GDM1 (cell line): ENCODE measurements around the gene AUTS2.

Source experiments
- DNase-seq: peaks from one replicate; lab custom pipeline; 2025; lab: John Stamatoyannopoulos, UW

The AUTS2 gene

GRCh38 chr7:69687739-69688433, 89.6 kb downstream of the AUTS2 start:
- no peak for DNase-seq

DNA sequence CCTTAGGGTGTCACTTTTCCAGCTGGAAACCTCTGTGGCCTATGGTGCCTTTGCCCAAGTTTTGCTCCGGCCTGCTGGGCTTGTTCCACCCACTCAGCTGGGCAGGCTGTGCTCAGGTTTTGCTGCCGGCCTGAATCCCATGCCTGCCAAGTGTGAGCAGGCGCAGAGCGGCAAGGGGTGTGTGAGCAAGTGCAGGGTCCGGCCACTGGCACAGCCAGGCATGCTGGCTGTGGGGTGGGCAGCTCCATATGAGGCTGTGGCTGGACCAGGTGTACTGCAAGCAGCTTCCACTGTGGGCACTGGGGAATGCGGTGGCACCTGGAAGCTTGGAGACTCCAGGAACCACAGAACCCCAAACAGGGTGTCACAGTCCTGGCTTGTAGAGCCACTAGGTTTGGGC, 92.1 kb downstream of the AUTS2 start:
- no peak for DNase-seq

DNA sequence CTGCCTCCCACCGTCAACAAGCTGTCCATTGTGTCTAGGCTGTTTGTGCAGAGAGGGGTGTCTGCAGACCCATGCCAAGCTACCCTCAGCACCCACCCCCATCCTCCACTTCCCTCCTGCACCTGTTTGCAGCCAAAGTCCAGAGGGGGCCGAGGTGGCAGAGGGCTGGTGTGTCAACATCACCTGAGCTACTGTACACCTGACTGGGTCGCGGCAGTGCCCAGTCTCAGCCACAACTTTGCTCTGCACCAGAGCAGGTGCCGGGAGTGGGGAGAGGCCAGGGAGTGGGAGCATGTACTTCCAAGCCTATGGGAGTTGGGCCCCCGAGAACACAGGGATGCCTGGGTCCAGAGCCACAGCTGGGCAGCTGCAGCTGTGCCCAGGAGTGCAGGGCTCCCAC, 93.1 kb downstream of the AUTS2 start:
- DNase-seq = no peak

GRCh38 chr7:69691734-69692133, 93.5 kb downstream of the AUTS2 start:
- no peak for DNase-seq

GRCh38 chr7:69692611-69693010, 94.3 kb downstream of the AUTS2 start:
- no peak for DNase-seq

- DNase-seq = no peak
Measured at GRCh38 chr7:69693042-69693441, 94.8 kb downstream of the AUTS2 start.

GRCh38 chr7:69696054-69696591, 97.8 kb downstream of the AUTS2 start:
- DNase-seq = peak; percentile 72

DNA sequence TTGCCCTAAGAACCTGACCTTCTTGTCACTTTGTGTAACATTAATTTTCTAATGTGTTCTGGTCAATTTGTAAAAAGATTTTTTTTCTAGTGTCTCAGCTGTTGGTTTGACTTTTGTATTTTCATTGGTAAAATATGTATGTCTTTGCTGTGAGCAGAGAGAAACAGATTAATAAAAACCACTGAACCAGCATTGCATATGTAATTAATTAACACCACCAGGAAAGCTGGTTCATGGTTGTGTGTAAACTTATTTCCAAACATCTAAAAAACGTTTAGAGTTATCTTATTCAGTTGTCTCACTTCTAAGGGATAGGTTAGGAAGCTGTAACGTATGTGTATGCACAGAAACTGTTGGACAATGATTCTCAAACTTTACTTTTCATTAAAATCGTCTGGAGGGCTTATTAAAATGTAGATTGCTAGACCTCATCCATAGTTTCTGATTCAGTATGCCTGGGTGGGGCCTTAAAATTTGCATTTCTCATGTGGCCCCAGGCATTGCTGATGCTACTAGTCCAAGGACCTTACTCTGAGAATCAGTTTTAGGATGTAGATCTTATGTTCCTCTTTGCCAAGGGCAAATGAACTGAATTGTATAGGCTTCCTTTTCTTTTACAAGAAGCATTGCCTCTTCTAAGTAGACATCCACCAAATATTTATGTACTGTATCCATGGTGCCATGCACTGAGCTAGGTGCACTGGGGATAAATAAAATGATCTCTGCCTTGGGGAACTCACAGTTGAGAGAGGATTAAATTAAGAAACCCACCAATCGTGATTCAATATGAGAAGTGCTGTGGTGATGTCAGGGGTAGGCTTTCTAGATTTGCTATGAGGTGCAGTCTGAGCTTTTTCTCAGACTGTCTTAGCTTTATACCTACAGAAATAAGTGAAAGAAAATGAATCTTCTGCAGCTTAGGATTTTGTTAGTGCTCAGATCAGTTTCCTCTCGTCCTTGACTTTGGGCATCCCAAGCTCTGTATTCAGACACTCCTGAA, 98.7 kb downstream of the AUTS2 start:
- DNase-seq = no peak

GRCh38 chr7:69698109-69698825, 100.0 kb downstream of the AUTS2 start:
- no peak for DNase-seq

DNA sequence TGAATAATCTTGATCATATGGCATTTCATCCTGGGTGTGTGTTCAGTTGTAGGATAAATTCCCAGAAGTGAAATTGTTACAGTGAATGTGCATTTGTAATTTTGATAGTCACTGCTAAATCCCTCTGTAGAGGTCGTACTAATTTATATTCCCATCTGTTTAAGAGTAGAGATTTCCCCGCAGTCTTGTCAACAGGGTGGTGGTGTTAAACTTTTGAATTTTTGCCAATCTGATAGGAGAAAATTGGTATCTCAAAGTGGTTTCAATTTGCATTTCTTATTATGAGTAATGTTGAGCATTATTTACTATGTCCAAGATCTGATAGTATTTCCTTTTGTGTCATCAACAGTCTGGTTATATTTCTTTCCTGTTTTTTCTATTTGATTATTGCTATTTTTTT, 101.7 kb downstream of the AUTS2 start:
- DNase-seq = no peak

DNA sequence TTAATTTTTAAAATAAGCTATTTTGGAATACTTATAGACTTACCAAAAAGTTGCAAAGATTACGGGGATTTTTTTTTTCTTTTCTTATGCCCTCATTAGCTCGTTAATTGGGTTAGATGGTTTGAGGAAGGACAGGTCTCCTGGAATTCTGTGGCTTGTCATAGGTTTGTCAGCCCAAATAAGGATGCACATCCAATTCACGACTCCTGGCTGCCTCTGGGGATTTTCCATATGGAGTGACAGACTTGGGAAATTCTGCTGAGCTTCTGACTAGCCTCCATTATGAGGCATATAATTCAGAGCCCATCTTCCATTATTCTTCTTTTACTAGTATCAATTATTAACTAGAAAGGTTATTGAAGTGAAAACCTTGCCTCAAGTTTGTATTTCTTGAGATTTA, 102.1 kb downstream of the AUTS2 start:
- no peak for DNase-seq

DNA sequence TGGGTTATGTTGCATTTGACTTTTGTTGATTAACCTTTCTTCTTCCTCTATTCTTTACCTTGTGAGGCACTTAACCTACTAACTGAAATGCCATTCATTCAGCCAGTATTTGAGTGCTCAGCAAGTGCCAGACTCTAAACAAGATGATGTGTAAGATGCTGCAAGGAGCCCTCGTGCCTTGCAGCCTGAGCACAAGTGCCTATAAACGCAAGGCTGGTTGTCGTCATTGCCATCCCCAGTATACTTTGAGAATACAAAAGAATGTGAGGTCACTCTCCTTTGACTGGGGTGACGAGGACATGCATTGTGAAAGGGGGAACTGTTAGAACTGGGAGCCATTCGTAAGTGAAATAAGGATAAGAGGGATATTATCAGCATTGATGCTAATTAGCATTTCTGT, 103.0 kb downstream of the AUTS2 start:
- no peak for DNase-seq

GRCh38 chr7:69702357-69702756, 104.1 kb downstream of the AUTS2 start:
- no peak for DNase-seq

DNA sequence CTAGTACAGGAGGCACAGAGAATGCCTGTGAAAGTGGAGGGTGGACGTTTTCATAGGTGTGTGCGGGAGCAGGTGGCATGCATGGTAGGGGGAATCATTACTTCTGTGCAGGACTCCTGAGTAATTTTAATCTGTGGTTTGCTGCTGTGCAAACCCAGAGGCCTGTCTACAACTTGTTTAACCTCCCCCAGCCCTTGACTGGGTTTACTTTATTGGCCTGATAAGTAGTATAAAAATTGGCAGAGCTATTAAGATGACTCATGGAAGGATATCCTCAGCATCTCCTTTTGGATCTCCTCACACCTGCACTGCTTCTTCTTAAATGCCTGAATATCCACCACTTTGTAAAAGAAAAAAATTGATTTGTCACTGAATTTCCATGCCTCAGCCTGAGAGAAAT, 104.8 kb downstream of the AUTS2 start:
- no peak for DNase-seq

- DNase-seq = no peak
Measured at GRCh38 chr7:69706070-69706469, 107.8 kb downstream of the AUTS2 start.

- peak; percentile 26 for DNase-seq
Measured at GRCh38 chr7:69708857-69709256, 110.6 kb downstream of the AUTS2 start.

GRCh38 chr7:69710768-69711438, 112.6 kb downstream of the AUTS2 start:
- no peak for DNase-seq

- DNase-seq = no peak
Measured at GRCh38 chr7:69714886-69715576, 116.8 kb downstream of the AUTS2 start.

DNA sequence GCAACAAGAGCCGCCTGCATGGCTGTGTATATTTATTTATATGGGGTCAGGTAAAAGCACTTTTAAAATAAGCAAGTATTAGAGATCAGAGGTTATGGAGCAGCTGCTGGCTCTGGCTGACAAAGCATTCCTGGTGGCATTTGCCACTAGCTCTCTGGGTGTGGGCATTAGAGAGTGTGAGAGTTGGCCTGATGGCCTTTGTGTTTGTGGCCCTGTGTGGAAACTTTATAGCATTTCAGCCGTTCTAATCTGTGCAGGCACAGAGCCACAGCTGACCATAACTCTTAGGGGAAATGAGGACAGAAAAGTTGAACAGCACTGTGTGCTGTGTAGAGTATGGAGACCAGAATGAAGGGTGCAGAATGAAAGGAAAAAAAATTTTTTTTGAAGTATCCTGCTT, 118.9 kb downstream of the AUTS2 start:
- no peak for DNase-seq

GRCh38 chr7:69719717-69720116, 121.4 kb downstream of the AUTS2 start:
- no peak for DNase-seq

GRCh38 chr7:69722843-69723242, 124.6 kb downstream of the AUTS2 start:
- no peak for DNase-seq
